ENCODE data around the gene PCDH1.

PCDH1 gene

DNA sequence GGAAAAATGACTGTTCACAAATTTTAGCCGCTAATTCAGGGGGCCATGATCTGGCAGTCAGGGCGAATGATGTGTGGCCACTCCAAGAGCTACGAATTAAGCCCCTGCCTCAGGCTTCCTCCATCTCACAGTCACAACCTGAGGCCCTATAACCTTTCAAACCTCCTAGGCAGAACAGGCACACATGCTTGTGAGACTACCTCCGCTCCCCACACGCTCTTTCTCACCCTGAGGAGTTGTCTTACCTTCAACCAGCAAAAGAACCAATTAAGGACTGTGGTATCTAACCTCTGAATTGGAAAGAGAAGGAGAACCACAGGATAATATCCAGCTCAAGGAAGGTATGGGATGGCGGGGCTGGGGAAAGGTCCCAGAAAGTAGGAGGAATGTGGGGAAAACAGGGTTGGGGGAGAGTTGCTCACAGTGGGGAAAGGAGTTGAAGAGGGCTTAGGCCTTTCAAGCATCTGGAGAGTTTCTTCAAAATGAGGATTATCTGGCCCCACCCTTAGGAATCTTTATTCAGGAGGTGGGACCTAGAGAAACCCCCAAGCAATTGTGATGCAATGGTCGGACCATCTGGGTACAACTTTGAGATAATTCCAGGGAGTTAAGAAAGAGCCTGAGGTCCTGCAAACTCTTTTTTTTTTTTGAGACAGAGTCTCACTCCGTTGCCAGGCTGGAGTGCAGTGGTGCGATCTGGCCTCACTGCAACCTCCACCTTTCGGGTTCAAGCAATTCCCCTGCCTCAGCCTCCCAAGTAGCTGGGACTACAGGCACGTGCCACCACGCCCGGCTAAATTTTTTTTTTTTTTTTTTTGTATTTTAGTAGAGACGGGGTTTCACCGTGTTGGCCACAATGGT is 5.5 kb downstream of the PCDH1 start:
- DNase-seq, result no peak

DNA sequence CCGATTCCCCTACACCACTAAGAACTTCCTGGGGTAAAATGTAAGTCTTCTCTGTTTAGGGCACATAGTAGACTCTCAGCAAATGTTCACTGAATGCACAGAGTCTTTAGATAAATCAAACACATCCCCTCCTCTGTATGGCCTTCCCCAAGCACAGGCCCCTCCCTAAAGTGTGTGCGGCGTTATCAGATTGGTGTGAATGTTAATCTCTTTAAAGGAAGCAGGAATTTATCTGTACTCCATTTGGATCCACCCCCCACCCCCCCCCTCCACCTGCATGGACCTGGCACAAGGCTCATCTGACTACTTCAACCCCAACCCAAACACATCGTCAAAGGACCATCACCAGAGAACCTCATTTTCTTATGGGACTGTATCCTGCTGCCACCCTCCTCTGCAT is 6.3 kb downstream of the PCDH1 start:
- no peak for DNase-seq

DNA sequence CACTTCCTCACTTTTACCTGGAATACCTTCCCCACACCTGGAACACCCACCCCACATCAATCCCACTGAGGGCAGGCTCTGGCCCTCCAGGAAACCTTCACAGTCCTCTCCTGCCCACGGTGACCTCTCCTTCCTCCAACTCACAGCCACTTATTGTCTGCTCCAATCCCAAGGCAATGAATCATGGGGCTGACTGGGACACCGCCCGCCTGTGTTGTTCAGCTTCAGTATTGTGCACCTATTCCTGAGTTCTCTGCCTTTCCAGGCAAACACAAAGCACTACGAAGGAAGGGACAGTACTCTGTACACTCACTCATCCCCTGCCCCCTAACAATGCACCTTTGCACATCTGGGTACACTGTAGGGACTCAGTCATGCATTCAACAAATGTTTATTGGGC is 7.3 kb downstream of the PCDH1 start:
- DNase-seq, result no peak

DNA sequence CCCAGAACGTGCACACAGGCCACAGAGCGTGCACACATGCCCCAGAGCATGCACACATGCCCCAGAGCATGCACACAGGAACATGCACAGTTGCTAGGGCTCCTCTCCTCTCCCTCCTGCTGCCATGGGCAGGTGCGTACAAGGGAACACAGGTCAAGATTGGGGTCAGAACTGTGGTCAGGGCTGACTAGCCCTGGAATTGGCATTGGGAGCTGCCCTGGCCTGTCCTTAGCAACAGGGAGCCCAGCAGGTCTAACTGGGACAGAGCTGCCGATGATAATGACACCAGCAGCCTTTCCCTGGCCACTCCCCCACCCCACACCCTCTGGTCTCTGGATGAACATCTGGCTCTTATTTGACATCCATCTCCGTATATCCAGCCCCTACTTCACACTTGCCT is 8.0 kb downstream of the PCDH1 start:
- DNase-seq, result no peak

DNA sequence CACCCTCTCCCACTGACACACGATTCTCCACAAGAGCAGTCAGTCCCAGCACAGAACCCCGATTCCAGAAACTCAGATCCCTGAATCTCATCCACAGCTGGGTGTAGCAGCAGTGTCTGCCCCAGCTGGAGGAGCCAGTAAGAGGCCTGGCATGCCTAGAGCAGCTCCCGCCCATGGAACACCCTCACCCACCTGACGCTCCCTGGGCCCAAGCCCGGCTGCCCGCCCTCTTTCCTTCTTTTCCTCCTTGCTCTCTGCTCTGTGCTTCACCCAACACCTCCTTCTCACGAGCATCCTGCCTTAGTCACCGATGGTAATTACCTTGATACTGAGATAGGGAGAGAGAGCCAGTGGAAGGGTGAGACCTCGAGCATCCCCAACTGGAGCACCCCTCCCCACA is 8.7 kb downstream of the PCDH1 start:
- no peak for DNase-seq

DNA sequence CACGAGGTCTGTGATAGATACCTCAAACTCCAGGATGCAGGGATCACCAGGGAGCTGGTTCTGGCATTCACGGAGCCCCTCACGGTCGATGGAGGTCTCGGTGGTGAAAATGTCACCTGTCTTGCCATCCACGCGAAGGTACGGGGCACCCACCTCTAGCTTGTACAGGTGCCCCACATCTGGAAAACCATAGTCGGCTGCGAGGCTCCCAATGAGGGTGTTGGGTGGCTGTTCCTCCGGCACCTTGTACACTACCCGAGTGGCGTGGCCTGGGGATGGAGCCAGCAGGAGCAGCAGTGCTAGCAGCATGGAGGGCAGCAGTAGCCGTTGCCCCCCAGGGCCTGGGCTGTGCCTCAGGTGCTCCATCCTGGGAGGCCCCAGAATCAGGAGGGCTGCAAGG is 9.2 kb downstream of the PCDH1 start:
- DNase-seq, result no peak

DNA sequence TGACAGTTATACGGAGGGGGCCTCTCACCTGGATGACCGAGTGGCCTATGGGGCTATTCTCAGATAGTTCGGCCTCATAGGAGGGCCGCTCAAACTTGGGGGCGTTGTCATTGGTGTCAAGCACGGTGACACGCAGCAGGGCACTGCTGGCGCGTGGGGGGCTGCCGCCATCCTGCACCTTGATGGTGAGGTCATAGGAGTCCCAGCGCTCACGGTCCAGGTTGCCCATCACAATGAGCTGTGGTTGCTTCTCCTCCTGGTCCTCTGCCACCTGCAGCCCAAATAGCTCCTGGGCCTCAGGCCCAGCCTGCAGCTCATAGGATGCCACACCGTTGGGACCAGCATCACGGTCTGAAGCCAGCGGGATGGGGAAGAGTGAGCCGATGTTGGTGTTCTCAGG is 9.7 kb downstream of the PCDH1 start:
- no peak for DNase-seq

DNA sequence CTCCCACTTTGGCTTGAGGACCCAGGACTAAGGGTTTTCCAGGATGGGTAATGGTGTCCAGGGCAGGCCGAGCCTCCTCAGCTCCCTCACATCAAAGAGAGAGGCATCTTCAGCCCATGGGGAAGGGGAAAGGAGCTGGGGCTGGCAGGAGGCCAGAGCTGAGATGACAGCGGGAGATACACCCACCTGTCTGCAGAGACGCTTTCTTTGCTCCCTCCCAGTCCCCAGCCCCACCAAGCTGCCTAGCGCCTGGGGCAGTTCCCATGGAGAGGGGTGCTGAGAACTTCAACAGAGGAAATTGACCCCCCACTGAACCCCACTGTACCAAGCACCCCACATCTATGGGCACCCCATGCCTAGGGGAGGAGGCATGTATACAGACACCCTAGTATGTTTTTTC is 10.6 kb downstream of the PCDH1 start:
- no peak for DNase-seq

DNA sequence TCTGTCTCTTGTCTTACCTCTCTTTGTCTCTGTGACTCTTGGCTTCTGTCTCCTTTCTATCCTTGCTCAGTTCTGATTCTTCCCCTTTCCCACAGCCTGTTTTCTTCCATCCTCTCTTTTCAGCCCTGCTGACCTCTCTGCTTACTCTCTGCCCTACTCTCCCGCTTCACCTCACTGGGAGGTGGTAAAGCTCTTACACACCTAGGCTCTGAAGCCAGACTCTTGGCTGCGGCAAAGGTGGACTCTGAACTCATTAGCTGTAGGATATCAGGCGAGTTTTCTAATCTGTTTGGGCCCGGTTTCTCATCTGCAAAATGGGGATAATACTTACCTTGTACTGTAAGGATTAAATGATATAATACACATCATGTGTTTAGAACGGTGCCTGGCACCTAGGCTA is 11.1 kb downstream of the PCDH1 start:
- DNase-seq, result no peak

DNA sequence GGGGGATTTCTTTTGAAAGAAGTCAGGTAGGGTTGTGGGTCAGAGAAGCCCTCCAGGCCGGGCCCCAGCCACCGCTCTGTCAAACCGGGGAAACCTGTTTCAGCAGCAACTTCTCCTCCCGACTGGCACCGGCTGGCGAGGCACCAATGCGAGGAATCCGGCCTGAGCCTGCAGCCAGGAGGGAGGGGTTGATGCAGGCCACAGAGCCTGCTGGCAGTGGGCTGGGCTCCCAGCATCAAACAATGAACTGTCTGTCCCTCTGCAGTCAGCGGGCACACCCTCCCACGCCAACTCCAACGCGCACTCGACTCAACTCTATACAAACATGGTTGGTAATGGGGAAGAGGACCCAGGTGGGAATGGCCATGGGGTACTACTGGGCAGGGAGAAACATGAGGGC is 12.1 kb downstream of the PCDH1 start:
- no peak for DNase-seq

DNA sequence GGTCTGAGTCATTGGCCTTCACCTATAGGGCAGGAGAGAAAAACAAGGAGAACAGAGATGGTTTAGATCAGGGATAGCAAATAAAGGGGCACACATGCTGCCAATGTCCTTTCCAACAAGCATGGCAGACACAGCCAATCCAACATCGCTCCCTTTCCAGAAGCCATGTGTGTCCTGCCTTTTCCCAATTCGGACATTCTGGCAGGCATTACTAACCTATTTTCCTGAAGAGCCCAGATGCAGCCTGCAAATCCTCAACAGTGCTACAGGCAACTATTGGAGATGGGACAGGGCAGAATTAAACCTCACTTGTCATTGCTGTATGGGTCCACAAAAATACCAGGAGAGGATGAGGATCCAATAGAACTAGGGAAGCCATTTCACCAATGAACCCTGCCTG is 12.8 kb downstream of the PCDH1 start:
- no peak for DNase-seq

DNA sequence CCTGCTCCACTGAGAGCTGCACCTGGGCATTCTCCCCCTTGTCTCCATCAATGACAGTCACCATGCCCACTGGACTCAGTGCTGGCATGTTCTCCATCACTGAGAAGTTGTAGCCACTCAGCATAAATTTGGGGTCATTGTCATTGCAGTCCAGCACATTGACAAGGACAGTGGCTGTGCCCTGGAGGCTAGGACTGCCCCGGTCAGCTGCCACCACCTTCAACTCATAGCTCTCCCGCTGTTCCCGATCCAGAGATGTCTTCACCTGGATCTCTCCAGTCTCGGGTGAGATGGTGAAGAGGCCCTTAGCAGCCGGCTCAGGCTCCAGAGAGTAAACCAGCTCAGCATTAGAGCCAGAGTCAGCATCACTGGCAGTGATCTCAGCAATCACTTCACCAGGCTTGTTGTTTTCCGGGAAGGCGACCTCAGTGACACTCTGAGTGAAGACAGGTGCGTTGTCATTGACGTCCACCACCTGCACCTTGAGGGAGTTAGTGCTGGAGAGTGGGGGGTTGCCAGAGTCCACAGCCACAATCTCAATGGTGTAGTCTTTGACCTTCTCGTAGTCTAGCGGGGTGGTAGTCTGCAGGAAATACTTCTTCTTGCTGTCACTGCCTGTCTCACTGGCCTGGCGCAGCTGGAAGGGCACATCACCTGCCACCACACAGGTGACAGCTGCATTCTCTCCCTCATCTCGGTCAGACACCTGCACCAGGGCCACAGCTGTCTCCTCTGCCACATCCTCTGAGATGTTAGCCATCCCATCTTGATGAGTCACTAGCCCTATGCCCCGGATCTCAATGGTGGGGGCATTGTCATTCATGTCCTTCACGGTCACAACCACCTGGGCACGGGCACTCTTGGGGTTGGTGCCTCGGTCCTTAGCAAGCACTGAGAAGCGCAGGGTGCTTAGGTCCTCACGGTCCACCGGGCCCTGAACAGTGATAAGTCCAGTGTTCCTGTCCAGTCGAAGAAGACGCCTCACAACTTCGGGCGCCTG is 13.5 kb downstream of the PCDH1 start:
- DNase-seq, result no peak

DNA sequence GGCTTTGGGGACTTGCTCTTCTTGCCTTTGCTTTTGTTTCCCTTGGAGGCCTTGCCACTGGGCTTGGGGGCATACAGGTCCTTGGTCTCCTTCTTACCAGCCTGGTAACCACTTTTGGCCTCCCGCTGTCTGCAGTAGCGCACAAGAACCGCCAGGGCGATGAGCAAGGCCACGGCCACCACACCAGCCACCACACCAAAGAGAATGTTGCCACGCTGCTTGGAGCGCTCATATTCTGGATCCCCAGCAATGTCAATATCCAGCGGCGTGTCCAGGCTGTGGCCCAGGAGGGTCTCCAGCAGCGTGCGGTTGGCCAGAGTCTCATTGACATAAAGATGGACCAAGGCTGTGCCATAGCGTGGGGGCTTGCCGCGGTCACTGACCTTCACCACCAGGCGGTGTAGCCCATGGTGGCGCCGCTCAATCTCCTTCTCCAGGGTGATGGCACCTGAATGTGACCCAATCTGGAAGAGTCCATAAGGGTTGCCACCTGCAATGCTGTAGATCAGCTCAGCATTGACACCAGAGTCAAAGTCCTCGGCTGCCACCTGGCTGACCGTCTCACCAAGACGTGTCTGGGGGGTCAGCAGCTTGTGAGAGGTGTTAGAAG is 14.5 kb downstream of the PCDH1 start:
- DNase-seq, result no peak

DNA sequence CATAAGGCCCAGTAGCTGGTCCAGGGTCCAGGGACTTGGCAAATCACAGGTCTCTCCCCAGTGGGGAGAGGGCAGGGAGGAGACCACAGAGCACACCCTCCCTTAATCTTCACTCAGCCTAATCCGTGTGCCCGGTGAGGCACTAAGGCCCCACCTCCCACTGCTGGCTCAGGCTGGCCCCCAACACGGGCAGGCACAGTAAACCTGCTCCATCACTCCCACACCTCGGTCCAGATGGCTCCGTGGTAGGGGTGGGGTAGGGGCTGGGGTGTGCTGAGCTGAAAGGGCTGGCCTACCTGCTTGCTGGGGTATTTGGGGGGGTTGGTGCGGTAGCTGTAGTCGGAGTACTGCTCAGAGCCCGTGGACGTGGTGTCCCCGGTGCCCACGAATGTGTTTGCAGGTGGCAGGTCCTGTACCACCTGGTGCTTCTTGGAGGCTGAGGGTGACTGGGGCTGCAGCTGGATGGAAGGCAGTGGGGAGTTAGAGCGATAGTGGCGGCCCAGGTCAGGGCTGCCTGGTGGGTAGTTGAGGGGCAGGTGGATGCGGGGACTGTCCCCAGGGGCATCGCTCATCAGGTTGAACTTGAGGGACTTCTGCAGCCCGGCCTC is 15.2 kb downstream of the PCDH1 start:
- no peak for DNase-seq

DNA sequence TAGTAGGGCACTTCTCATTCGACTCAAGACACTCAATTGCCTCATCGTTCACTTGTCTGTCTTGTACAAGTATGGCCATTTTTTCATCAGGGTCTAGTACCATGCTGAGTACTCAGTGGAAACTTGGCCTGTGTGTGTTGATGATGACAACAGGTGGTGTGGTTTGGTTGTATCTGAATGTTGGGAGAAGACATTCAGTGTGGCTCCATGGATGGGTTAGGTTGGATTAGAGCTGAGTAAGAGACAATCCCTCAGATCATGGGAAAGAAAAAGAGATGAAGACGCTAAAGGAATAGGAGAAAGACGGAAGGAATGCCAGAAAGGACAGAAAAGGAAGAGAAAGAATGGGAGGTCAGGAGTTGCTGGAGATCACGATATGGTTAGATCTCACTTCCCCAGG is 17.0 kb downstream of the PCDH1 start:
- no peak for DNase-seq

DNA sequence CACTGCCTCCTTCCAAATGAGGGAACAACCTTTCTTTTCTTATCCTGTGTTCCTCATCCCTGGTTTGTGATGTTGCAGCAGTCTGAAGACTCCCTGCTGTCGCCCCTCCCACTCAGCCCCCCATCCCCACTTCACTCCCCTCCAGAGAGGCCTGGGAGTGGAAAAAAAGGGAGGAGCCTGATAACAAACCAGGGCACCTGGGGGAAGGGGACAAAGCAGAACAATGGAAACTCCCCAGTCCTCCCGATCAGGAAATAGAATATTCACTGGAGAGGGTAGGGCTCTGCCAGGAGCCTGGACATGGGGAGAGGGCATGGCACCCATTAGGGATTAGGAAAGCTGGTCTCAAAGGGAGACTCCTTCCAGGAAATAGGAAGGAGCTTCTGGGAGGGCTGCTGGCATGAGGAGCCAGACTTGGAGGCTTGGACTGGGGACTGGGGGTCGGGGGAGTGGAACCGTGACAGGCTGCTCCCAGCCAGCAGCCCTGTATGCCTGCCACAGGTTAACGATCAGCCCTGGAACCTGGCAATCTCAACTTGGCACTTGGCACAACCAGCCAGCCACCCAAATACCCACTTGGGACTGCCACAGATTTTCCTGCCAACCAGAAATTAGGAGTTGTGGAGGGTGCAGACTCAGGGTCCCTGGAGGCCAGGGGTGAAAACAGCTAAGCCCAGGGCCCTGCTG is 20.0 kb downstream of the PCDH1 start:
- no peak for DNase-seq

DNA sequence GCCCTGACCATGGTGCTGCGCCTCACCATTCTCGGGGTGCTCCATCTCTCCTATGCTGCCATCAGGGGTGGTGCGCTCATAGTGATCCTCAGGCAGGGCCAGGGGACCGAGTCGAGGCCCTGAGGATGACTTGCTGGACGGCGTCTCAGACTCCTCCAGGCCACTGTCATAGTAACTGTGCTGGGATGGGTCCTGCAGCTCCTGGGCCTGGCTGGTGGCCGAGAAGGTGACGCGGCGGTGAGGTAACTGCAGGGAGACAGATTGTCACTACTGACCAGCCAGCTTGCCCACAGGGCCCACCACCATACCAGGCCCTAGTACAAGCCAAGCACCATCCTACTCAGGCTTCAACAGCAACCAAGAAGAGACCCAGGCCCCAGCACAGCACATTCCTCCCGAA is 21.0 kb downstream of the PCDH1 start:
- no peak for DNase-seq

DNA sequence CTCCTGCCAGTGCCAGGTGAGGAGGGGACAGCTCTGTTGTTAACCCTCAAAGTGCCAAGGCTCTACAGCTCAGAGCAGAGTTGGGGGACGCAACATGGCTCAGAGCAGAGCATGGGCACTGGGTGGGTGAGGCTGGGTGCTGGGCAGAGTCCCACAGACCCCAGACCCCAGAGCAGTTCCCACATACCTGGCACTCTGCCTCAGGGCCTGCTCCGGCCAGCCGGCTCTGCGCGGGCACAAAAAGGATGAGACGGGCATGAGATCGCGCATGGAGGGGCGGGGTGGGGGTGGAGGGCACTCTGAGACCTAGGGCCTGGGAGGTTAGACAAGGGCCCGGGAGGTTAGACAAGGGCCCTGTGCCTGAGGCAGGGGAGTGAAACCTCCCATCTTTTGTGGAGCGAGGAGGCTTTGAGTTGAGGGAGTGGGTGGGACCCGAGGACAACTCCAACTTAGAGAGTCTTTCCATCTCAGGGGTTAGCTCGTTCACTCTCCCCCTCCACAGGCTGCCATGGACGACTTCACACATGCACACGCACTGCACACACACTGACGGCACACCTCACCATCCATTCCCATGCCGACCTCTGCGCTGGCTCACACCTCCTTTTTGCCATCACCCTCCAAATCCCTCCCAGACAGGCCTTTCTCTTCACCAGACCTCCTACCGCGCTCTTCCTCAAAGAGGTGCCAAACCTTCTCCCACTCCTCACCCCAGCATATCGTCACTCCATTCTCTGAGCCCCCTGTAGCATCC is 22.0 kb downstream of the PCDH1 start:
- no peak for DNase-seq

DNA sequence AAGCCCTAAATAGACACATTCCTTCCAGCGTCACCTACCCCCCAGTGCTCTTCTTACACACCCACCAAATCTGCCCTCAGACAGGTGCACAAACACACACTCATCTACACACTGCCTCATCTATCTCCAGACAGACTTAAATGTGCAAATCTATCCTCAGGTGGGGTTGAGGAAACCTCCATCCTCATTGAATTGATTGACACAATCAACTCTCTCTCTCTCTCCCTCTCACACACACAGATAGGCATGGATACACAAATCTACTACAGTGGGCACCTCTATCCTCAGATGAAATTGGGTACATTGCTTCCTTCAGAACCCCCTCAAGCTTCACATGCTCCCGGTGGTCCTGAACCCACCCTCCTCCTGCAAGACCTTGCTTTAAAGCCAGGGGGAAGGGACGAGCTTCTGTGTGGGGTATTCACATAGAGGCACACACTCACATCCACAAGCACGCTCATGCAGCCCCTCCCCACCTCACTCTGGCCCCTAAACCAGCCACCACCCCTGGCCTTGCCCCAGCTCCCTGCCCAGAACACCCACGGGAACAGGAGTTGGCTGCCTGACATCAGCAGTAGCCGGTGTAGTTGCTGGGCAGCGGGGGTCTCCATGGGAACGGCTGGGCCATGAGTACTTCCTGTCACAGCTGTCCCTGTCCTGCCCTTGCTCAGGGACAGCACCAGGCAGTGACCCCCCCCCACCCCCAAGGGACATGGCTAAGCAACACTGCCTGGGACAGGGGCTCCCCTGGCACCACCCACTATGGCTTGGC is 22.8 kb downstream of the PCDH1 start:
- DNase-seq, result no peak

DNA sequence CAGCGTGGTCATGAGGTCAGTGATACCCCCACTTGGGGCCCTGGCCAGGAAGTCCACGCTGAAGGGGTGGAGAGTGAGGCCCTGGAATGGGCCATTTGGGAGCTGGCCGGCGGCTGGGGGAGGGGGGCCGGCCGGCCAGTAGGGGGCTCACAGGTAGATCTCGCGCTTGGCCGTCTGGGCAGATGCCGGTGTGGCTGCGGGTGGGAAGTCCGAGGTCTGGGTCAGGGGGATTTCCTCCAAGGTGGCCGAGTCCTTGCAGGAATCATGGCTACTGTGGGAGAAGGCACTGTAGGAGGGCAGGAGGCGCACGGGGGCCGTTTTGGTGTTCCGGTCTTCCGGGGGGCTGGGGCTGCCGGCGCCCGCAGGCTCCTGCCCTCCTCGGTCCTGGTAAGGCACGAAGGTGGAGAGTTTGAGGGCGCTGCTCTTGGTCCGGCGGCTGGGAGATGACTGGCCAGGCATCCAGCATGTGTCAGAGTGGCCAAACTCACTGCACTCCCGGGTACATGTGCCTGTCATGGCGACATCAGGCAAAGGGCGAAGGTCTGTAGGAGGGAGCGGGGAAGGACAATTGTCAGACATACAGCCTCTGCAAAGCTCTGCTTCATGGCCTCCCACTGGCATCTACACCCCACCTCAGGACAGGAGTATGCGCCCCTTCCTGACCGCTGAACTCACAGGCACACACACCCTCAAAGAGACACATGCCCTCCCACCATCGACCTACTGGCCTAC is 24.1 kb downstream of the PCDH1 start:
- no peak for DNase-seq
